GM12878 (cell line): ENCODE data around the gene PPDPF. TPM values are rescaled to one million over a fixed set of nuclear protein-coding genes. Genes with fewer than 3 reads are reported as not detected.
A peak's percentile ranks its signal among the peaks of the same experiment; 100 is the strongest.

ENCODE experiments used
- ATF7 ChIP-seq: fragments of 450-650 bp; IDR thresholded peaks from 2 replicates; pipeline ENCODE4 v1.6.1; 2016; ENCODE audit warnings: low read depth, mild to moderate bottlenecking
- BHLHE40 ChIP-seq, 2 experiments: fragments of 450-650 bp in 1 of 2; IDR thresholded peaks; 2 replicates each; pipeline ENCODE4 v1.6.1; 2011 to 2017; ENCODE audit warnings: low read depth in 2 of 2, borderline replicate concordance in 1 of 2, improper control_type of control experiment in 1 of 2, low read length in 1 of 2, mild to moderate bottlenecking in 1 of 2
- CHD2 ChIP-seq: IDR thresholded peaks from 2 replicates; pipeline ENCODE4 v1.6.1; 2011; ENCODE audit warnings: low read depth, low read length, improper control_type of control experiment, borderline replicate concordance
- CREM ChIP-seq: IDR thresholded peaks from 2 replicates; pipeline ENCODE4 v1.6.1; 2014; ENCODE audit warnings: antibody characterized with exemption, low read depth
- KLF5 ChIP-seq: fragments of 450-650 bp; IDR thresholded peaks from 2 replicates; pipeline ENCODE4 v1.6.1; 2014; ENCODE audit warnings: mild to moderate bottlenecking; ENCODE audit not compliant: partially characterized antibody
- MXI1 ChIP-seq: fragments of 150-350 bp; IDR thresholded peaks from 2 replicates; pipeline ENCODE4 v1.6.1; 2011; ENCODE audit warnings: low read depth, mild to moderate bottlenecking, inconsistent platforms, low read length, improper control_type of control experiment
- NFIC ChIP-seq: IDR thresholded peaks from 2 replicates; pipeline ENCODE4 v1.6.1; 2012; ENCODE audit warnings: low read depth, mild to moderate bottlenecking, inconsistent platforms, low read length, moderate library complexity
- NFYB ChIP-seq: IDR thresholded peaks from 2 replicates; pipeline ENCODE4 v1.6.1; 2011; ENCODE audit warnings: low read depth, mild to moderate bottlenecking, low read length, improper control_type of control experiment, moderate library complexity; ENCODE audit not compliant: insufficient read depth
- POU2F2 ChIP-seq: IDR thresholded peaks from 3 replicates; pipeline ENCODE4 v1.6.1; 2011; ENCODE audit warnings: low read depth, mild to moderate bottlenecking, low read length, borderline replicate concordance
- RBBP5 ChIP-seq: fragments of 200-600 bp; sonication (generic); conservative IDR thresholded peaks from 2 replicates; pipeline ENCODE4 v1.6.1; 2016
- RCOR1 ChIP-seq: conservative IDR thresholded peaks from 2 replicates; pipeline ENCODE4 v1.6.1; 2012; ENCODE audit warnings: low read depth, low read length, improper control_type of control experiment
- SIX5 ChIP-seq: IDR thresholded peaks from 2 replicates; pipeline ENCODE4 v1.6.1; 2011; ENCODE audit warnings: mild to moderate bottlenecking, low read depth, low read length, moderate library complexity; ENCODE audit not compliant: severe bottlenecking
- SMAD1 ChIP-seq: fragments of 450-650 bp; IDR thresholded peaks from 2 replicates; pipeline ENCODE4 v1.6.1; 2018; ENCODE audit warnings: mild to moderate bottlenecking, low read depth; ENCODE audit not compliant: partially characterized antibody
- SP1 ChIP-seq: IDR thresholded peaks from one replicate; pipeline ENCODE4 v1.6.1; 2011; ENCODE audit warnings: low read depth, low read length
- STAT3 ChIP-seq: IDR thresholded peaks from 2 replicates; pipeline ENCODE4 v1.6.1; 2011; ENCODE audit warnings: low read depth, low read length, improper control_type of control experiment
- SUZ12 ChIP-seq: fragments of 200-600 bp; sonication (generic); IDR thresholded peaks from one replicate; pipeline ENCODE4 v1.6.1; 2018; ENCODE audit warnings: antibody characterized with exemption, mild to moderate bottlenecking; ENCODE audit not compliant: unreplicated experiment
- YBX1 ChIP-seq: fragments of 450-650 bp; IDR thresholded peaks from 2 replicates; pipeline ENCODE4 v1.6.1; 2016; ENCODE audit warnings: antibody characterized with exemption
- ZNF217 ChIP-seq: fragments of 450-650 bp; IDR thresholded peaks from 2 replicates; pipeline ENCODE4 v1.6.1; 2017; ENCODE audit warnings: antibody characterized with exemption, mild to moderate bottlenecking
- ZNF687 ChIP-seq: fragments of 450-650 bp; IDR thresholded peaks from 2 replicates; pipeline ENCODE4 v1.6.1; 2017; ENCODE audit warnings: mild to moderate bottlenecking, moderate library complexity
- ZZZ3 ChIP-seq: IDR thresholded peaks from 2 replicates; pipeline ENCODE4 v1.6.1; 2011; ENCODE audit warnings: low read depth; ENCODE audit not compliant: control insufficient read depth, insufficient read length
- polyA plus RNA-seq, 11 experiments: library from polyadenylated mRNA; depleted of rRNA in 4 of 11; unstranded in 6 of 11; stranded (reverse) in 5 of 11; fragments of >200 nt; fragmentation: Nextera tagmentation in 4 of 11; fragmentation: Illumina TruSeq in 1 of 11; extraction: Ambion mirVana in 4 of 11; extraction: Trizol in 1 of 11; gene quantifications; 1 replicate in 1 of 11; 2 replicates in 10 of 11; pipeline versions ENCODE4 v1.2.1 to v1.2.3, GENCODE V29; 2011 to 2016; ENCODE audit warnings: inconsistent platforms in 2 of 11, missing spikeins in 2 of 11, low read depth in 1 of 11
- total RNA-seq, 4 experiments: library from RNA; depleted of rRNA in 3 of 4; stranded (reverse); fragments of >200 nt in 3 of 4; fragmentation: Illumina TruSeq in 1 of 4; extraction: Trizol in 1 of 4; gene quantifications; 2 replicates each; pipeline versions ENCODE4 v1.2.1 to v1.2.3, GENCODE V29; 2013 to 2021
- TF ChIP-seq, protein P1 (sequence below): fragments of 450-650 bp; IDR thresholded peaks from 2 replicates; pipeline ENCODE4 v1.6.1; 2016; ENCODE audit warnings: mild to moderate bottlenecking

Gene PPDPF
- total and polyA plus RNA-seq, 10 of the 15 experiments (the other 5 are each of a cell fraction or from before 2014, with no cell fraction given) = 0.32 to 154 (median 22.8) TPM

DNA sequence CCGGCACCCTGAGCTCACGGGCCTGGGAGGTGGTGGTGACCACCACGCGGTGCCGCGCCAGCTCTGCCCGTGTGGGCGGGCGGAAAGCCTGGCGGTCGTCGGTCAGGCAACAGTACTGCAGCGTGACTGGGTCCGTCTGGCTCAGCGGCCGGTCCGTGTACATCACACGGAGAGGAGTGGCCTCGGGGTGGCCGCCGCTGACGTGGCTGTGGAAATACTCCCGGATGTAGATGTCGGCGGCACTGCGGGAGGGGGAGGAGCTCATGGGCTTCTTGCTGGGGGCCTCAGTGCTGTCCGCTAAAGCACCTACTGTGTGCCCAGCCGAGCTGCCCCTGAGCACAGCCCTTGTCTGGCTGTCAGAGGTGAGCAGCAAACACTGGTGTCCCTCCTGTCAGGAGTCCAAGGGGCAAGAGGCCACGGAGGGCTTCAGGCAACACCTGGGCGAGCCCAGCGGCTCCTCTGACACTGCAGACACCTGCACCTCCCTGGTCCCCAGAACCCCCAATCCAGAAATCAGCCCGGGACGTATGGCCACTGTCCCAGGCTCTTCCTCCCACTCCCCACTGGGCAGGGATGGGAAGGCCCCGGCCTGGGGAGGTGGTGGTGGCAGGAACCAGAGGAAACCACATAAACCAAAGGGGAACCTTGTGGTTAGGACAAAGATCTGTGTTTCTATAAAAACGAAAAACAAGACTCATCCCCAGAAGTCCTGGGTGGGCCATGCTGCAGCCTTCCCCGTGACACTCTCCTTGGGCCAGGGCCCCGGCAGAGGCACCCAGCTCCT, 47.0 kb downstream of the PPDPF start (continued):
- no peak for TF ChIP-seq ZNF687
- TF ChIP-seq RCOR1 = 0 out of 2 replicates have a peak, but pooled peaks have one; percentile 50
- TF ChIP-seq BHLHE40 (IDR thresholded peaks at IDR 0.05; ENCODE audit: borderline replicate concordance in 1 of 2, low read depth in 2 of 2, low read length in 1 of 2) = peak; percentile 67 to 78
- TF ChIP-seq ZNF217 = no peak; the same call in 1 of the 2 replicates
- TF ChIP-seq CHD2 = no peak
- TF ChIP-seq MXI1 = peak; percentile 48; the same call in 1 of the 2 replicates
- TF ChIP-seq YBX1 = no peak
- no peak for TF ChIP-seq ZZZ3
- no peak for TF ChIP-seq NFYB
- no peak for TF ChIP-seq RBBP5
- peak; percentile 89; the same call in 1 of the 2 replicates for TF ChIP-seq NFIC
- TF ChIP-seq POU2F2 = peak; percentile 17; the same call in 1 of the 3 replicates
- TF ChIP-seq SUZ12 = no peak
- no peak for TF ChIP-seq STAT3
- TF ChIP-seq SP1 = peak; percentile 46
- 0 out of 2 replicates have a peak, but pooled peaks have one; percentile 31 for TF ChIP-seq ATF7
- peak; percentile 37; the same call in 1 of the 2 replicates for TF ChIP-seq CREM
- no peak for TF ChIP-seq KLF5
- no peak for TF ChIP-seq SIX5
- TF ChIP-seq SMAD1 = no peak
- TF ChIP-seq, protein P1, sequence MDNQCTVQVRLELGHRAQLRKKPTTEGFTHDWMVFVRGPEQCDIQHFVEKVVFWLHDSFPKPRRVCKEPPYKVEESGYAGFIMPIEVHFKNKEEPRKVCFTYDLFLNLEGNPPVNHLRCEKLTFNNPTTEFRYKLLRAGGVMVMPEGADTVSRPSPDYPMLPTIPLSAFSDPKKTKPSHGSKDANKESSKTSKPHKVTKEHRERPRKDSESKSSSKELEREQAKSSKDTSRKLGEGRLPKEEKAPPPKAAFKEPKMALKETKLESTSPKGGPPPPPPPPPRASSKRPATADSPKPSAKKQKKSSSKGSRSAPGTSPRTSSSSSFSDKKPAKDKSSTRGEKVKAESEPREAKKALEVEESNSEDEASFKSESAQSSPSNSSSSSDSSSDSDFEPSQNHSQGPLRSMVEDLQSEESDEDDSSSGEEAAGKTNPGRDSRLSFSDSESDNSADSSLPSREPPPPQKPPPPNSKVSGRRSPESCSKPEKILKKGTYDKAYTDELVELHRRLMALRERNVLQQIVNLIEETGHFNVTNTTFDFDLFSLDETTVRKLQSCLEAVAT = peak; percentile 96
